ENCODE data around the gene CSF3. TPM values are rescaled to one million over a fixed set of nuclear protein-coding genes. Genes with fewer than 3 reads are reported as not detected.

CSF3 gene
- total RNA-seq, 2 experiments from 2014 or later, result not detected

- no peak for TF ChIP-seq CTCF (conservative IDR thresholded peaks at IDR 0.05; ENCODE audit: low read length)
- no peak for TF ChIP-seq EZH2phosphoT487 (IDR thresholded peaks at IDR 0.05; ENCODE audit: borderline replicate concordance, low read depth, low read length)
- no peak for DNase-seq (ENCODE audit: low spot score)
- Histone ChIP-seq H4K20me1 (ENCODE audit: insufficient read depth, low read length) (no peaks in the 10 kb centered on the region), H3K4me2 (ENCODE audit: low read length) (peak overlapping the region; percentile 75), H3K4me1 (ENCODE audit: insufficient read depth, low read length, poor library complexity, severe bottlenecking) (peaks cover 42% of the 10 kb centered on the region), H3K9me3 (ENCODE audit: low read length) (no peaks in the 10 kb centered on the region), H3K36me3 (ENCODE audit: insufficient read depth, low read length) (no peaks in the 10 kb centered on the region), H3K27ac (ENCODE audit: low read depth, low read length, poor library complexity, severe bottlenecking) (no peak overlapping the region), H3K79me2 (ENCODE audit: insufficient read depth, low read depth, low read length) (no peaks in the 10 kb centered on the region), H3K9me2 (ENCODE audit: insufficient read depth, low read length) (no peaks in the 10 kb centered on the region), H3K4me3 (ENCODE audit: low read depth, low read length, poor library complexity, severe bottlenecking) (peak overlapping the region; percentile 78), H2AFZ (ENCODE audit: low read length) (no peak overlapping the region)
- ChIA-PET POLR2A (interaction anchor here (1.3 to 1.9 kb wide), 3 partner anchors 10 to 52 kb away, joined by 3 to 6 read pairs (median 6); partner anchors contain the start of gene MED24), CTCF (ENCODE audit: unreplicated experiment) (interaction anchor here (0.6 kb wide), 1 partner anchor 177 kb away, joined by 4 read pairs; no protein-coding TSS in a partner anchor)
- no TSS peak for BruUV-seq (replicated peaks)
- intact Hi-C loops (cut with micrococcal nuclease; ENCODE audit: unreplicated experiment), result loop anchor here (2.0 kb wide), 1 partner anchor 47 kb away; no protein-coding TSS in a partner anchor
Observed at GRCh38 chr17:40063901-40064531, 48.8 kb downstream of the CSF3 start.

GRCh38 chr17:40064971-40065768 lies 49.9 kb downstream of the CSF3 start:
- ChIA-PET POLR2A (interaction anchor here (0.7 to 1.9 kb wide), 3 partner anchors 11 to 46 kb away, joined by 3 to 6 read pairs (median 6); partner anchors contain the start of gene MED24), CTCF (ENCODE audit: unreplicated experiment) (interaction anchor here (1.1 kb wide), 1 partner anchor 125 kb away, joined by 3 read pairs; no protein-coding TSS in a partner anchor)
- Histone ChIP-seq H3K36me3 (ENCODE audit: insufficient read depth, low read length) (no peaks in the 10 kb centered on the region), H3K9me2 (ENCODE audit: insufficient read depth, low read length) (no peaks in the 10 kb centered on the region), H3K4me1 (ENCODE audit: insufficient read depth, low read length, poor library complexity, severe bottlenecking) (peaks cover 54% of the 10 kb centered on the region), H3K79me2 (ENCODE audit: insufficient read depth, low read depth, low read length) (no peaks in the 10 kb centered on the region), H4K20me1 (ENCODE audit: insufficient read depth, low read length) (no peaks in the 10 kb centered on the region), H3K4me2 (ENCODE audit: low read length) (peak overlapping the region; percentile 75), H2AFZ (ENCODE audit: low read length) (no peak overlapping the region), H3K27ac (ENCODE audit: low read depth, low read length, poor library complexity, severe bottlenecking) (no peak overlapping the region), H3K4me3 (ENCODE audit: low read depth, low read length, poor library complexity, severe bottlenecking) (no peak overlapping the region), H3K9me3 (ENCODE audit: low read length) (no peaks in the 10 kb centered on the region)
- intact Hi-C loops (cut with micrococcal nuclease; ENCODE audit: unreplicated experiment), result no loop called here
- no TSS peak for BruUV-seq (replicated peaks)
- TF ChIP-seq CTCF (conservative IDR thresholded peaks at IDR 0.05; ENCODE audit: low read length) (no peak), EZH2phosphoT487 (IDR thresholded peaks at IDR 0.05; ENCODE audit: borderline replicate concordance, low read depth, low read length) (no peak)
- no peak for DNase-seq (ENCODE audit: low spot score)
